ENCODE measurements around the gene ARID5B. TPM values are rescaled to one million over a fixed set of nuclear protein-coding genes. Genes with fewer than 3 reads are reported as not detected.

ARID5B gene
- total RNA-seq, 4 donors from 2014 or later: 17.7 to 54.6 (median 34.8) TPM

GRCh38 chr10:62036186-62037081 lies 134.9 kb downstream of the ARID5B start:
- TF ChIP-seq POLR2A (IDR thresholded peaks at IDR 0.05) (no peak), CTCF (IDR thresholded peaks at IDR 0.05) (no peak), EP300 (IDR thresholded peaks at IDR 0.05; ENCODE audit: low read depth) (no peak), POLR2AphosphoS5 (IDR thresholded peaks at IDR 0.05) (no peak)
- no peaks in the 10 kb centered on the region for H3K27me3 ChIP-seq
- DNase-seq: no peak
- WGBS, 2 donors (ENCODE audit: low coverage in 1 of 2): 85 to 86% methylated on average over 5 to 11 of the region's 11 CpGs
- H3K36me3 ChIP-seq: no peaks in the 10 kb centered on the region
- in situ Hi-C loops (cut with MboI; ENCODE audit: low pct_ligation_motif_present in 1 of 4, low pct_unique_long_range_greater_than_20kb in 1 of 4, low sequenced_read_pairs in 3 of 4): no loop called here
- peak overlapping the region; percentile 76 to 83 (median 82) for H3K27ac ChIP-seq
- intact Hi-C loops (cut with DNase I; ENCODE audit: low total_unique reads): loop anchor here (1.0 to 10.0 kb wide), 3 partner anchors 62 to 206 kb away; no protein-coding TSS in a partner anchor
- H3K4me3 ChIP-seq: no peak overlapping the region
- peaks cover 26 to 66% (median 45%) of the 10 kb centered on the region in 4 donors for H3K4me1 ChIP-seq
- H3K9me3 ChIP-seq: no peaks in the 10 kb centered on the region

GRCh38 chr10:62037166-62037831 lies 135.8 kb downstream of the ARID5B start:
- 36 to 65% methylated on average over 6 to 8 of the region's 8 CpGs for WGBS, 2 donors (ENCODE audit: low coverage in 1 of 2)
- in situ Hi-C loops (cut with MboI; ENCODE audit: low pct_ligation_motif_present in 1 of 4, low pct_unique_long_range_greater_than_20kb in 1 of 4, low sequenced_read_pairs in 3 of 4): no loop called here

GRCh38 chr10:62037890-62038608 lies 136.6 kb downstream of the ARID5B start:
- Histone ChIP-seq H3K27me3 (no peaks in the 10 kb centered on the region), H3K27ac (peak overlapping the region; percentile 76 to 83 (median 82)), H3K4me1 (peaks cover 24 to 71% (median 45%) of the 10 kb centered on the region in 4 donors), H3K4me3 (peak overlapping the region in 1 of 4 donors; percentile 19), H3K36me3 (no peaks in the 10 kb centered on the region), H3K9me3 (no peaks in the 10 kb centered on the region)
- no peak for TF ChIP-seq POLR2A (IDR thresholded peaks at IDR 0.05)
- no peak for TF ChIP-seq EP300 (IDR thresholded peaks at IDR 0.05; ENCODE audit: low read depth)
- no peak for TF ChIP-seq CTCF (IDR thresholded peaks at IDR 0.05)
- TF ChIP-seq POLR2AphosphoS5 (IDR thresholded peaks at IDR 0.05): no peak
- intact Hi-C loops (cut with DNase I; ENCODE audit: low total_unique reads): loop anchor here (1.0 to 10.0 kb wide), 3 partner anchors 63 to 204 kb away; no protein-coding TSS in a partner anchor
- in situ Hi-C loops (cut with MboI; ENCODE audit: low pct_ligation_motif_present in 1 of 4, low pct_unique_long_range_greater_than_20kb in 1 of 4, low sequenced_read_pairs in 3 of 4): no loop called here
- DNase-seq: no peak

More at GRCh38 chr10:62037166-62037831, 135.8 kb downstream of the ARID5B start:
- Histone ChIP-seq H3K36me3 (no peaks in the 10 kb centered on the region), H3K27ac (peak overlapping the region; percentile 76 to 83 (median 82)), H3K4me1 (peaks cover 23 to 71% (median 45%) of the 10 kb centered on the region in 4 donors), H3K4me3 (no peak overlapping the region), H3K27me3 (no peaks in the 10 kb centered on the region), H3K9me3 (no peaks in the 10 kb centered on the region)
- intact Hi-C loops (cut with DNase I; ENCODE audit: low total_unique reads): loop anchor here (1.0 to 10.0 kb wide), 3 partner anchors 62 to 205 kb away; no protein-coding TSS in a partner anchor
- DNase-seq: no peak
- TF ChIP-seq POLR2AphosphoS5 (IDR thresholded peaks at IDR 0.05) (peak in 2 of 3 donors; percentile 7 to 19), EP300 (IDR thresholded peaks at IDR 0.05; ENCODE audit: low read depth) (no peak)

- H3K4me3 ChIP-seq: peak overlapping the region in 2 of 4 donors; percentile 5 to 19
- in situ Hi-C loops (cut with MboI; ENCODE audit: low pct_ligation_motif_present in 1 of 4, low pct_unique_long_range_greater_than_20kb in 1 of 4, low sequenced_read_pairs in 3 of 4): no loop called here
These were observed 137.2 kb downstream of the ARID5B start for GRCh38 chr10:62038609-62039190.

More at GRCh38 chr10:62038609-62039190, 137.2 kb downstream of the ARID5B start:
- 2% methylated on average over 9 of the region's 9 CpGs for WGBS, 2 donors (ENCODE audit: low coverage in 1 of 2)
- Histone ChIP-seq H3K27ac (peak overlapping the region; percentile 76 to 83 (median 82)), H3K36me3 (no peaks in the 10 kb centered on the region), H3K27me3 (no peaks in the 10 kb centered on the region), H3K9me3 (no peaks in the 10 kb centered on the region), H3K4me1 (peaks cover 30 to 71% (median 51%) of the 10 kb centered on the region in 4 donors)
- TF ChIP-seq CTCF (IDR thresholded peaks at IDR 0.05) (peak; percentile 80 to 92 (median 85)), POLR2A (IDR thresholded peaks at IDR 0.05) (no peak), POLR2AphosphoS5 (IDR thresholded peaks at IDR 0.05) (peak in 1 of 3 donors; percentile 18)
- intact Hi-C loops (cut with DNase I; ENCODE audit: low total_unique reads): loop anchor here (5.0 to 10.0 kb wide), 2 partner anchors 64 to 204 kb away; no protein-coding TSS in a partner anchor
- DNase-seq: peak; percentile 85

Measured in transverse colon (tissue), 4 donors.